Stimulated activated CD4-positive, alpha-beta T cell treated with anti-CD3 and anti-CD28 coated beads, Interleukin-4, amount 100 ng/mL, for 24 hours (primary cell): Measurements from ENCODE around the gene PHF11.

Experiments used
- DNase-seq: peaks from one replicate; pipeline ENCODE4 v3.0.0-alpha.2; 2020

The PHF11 gene

GRCh38 chr13:49495783-49496762, at the start of gene PHF11:
Gene PHF11, plus strand, starts transcription at chr13:49495953. Its CDS starts 49 bp downstream, at chr13:49496002.
- DNase-seq = peak; percentile 91

GRCh38 chr13:49446473-49446872, 49.3 kb upstream of the PHF11 start:
- DNase-seq = no peak

- no peak for DNase-seq
Observed at GRCh38 chr13:49448753-49449152, 47.0 kb upstream of the PHF11 start.

DNA sequence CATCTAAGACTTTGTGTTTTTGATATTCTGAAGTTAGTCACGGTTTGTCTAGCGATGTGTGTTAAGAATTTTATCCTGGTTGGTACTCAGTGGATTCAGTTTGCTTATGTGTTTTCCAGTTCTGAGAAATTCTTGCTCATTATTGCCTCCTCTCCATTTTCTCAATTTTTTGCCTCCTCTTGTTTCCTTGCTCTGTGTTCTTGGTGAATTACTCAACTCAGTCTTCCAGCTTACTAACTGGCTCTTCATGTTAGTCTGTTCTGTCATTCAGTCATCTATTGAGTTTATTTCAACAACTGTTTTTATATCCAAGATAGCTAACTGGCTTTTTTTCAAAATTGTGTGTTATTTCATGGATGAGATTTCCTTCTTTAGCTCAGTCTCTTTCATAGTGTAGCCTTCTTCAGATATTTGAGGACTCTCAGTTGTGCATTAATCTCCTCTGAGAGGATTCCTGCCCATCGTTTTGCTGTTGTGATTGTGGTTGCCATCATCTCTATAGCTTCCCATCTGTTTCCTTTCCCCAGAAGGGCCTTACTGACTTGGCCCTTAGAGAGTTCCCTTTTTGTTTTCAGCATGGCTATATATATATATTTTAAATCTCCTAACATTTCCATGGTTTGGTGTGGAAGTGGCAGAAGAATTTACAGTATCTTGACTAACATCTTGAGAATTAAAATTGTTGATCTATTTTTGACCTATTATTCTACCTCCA, 45.5 kb upstream of the PHF11 start:
- DNase-seq = no peak

DNA sequence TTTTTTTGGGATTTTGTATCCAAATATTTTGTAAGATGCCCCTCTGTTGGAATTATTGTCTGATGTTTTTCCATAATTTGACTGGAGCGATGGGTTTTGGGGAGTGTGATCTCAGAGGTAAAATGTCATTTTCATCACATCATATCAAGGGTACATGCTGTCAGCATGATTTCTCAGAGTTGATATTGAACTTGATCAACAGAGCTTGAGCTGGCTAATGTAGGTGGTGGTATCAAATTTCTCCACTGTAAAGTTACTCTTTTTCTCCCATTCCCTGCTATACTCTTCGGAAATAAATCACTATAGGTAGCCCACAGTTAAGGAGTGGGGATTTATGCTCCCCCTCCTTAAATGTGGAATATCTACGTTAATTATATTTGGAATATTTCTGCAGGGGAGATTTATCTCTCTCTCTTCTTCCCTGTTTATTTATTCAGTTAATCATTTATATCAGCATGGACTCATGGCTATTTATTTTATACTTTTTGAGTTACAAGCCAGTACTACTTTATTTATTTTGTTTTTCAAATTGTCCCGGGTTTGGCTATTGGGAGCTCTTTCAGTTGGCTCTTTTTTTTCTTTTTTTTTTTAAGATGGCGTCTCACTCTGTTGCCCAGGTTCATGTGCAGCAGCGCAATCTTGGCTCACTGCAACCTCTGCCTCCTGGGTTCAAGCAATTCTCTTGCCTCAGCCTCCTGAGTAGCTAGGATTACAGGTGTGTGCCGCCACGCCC, 42.9 kb upstream of the PHF11 start:
- DNase-seq = no peak

GRCh38 chr13:49453465-49453864, 42.3 kb upstream of the PHF11 start:
- no peak for DNase-seq

DNA sequence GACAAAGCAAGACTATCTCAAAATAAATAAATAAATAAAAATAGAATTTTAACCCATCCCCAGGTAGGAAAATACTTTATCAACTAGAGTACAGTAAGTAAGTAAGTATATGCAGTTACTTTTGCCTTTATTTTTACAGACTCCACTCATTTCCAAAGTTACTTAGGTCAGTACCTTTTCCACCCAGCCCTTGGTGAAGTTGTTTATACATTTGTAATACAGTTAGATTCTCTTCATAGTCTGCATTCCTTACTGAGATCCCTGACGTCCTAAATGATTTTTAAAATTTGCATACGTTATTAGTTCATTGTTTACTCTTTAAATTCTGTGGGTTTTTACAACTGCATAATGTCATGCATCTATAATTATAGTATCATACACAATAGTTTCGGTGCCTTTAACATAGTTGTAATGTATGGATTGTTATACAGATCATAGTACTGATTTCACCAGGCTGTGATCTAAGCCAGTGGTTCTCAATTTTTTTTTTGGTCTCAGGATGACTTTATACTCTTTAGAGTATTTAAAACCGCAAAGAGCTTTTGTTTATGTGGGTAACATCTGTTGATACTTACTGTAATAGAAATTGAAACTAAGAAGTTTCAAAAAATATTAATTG, 41.3 kb upstream of the PHF11 start:
- no peak for DNase-seq

GRCh38 chr13:49455007-49455398, 40.8 kb upstream of the PHF11 start:
- no peak for DNase-seq

- DNase-seq = no peak
Observed at GRCh38 chr13:49456156-49456555, 39.6 kb upstream of the PHF11 start.

GRCh38 chr13:49457221-49457620, 38.5 kb upstream of the PHF11 start:
- DNase-seq = no peak

DNA sequence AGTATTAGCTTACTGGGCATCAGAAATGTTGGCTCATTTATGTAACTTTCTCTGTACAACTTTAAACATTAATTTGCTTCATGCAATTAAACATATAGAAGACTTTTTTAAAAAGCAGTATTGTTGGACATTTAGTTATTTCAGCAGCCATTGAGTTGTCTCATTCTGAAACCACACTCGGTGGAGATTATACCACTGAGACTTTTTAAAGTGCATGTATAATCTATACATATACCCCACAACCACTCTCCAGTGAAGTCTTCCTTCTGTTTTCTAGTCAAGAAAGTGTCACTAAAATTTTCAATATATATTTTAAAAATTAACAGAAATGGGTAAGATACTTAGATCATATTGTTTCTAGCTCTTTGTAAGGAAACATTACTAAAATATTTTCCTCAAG, 36.2 kb upstream of the PHF11 start:
- no peak for DNase-seq

DNA sequence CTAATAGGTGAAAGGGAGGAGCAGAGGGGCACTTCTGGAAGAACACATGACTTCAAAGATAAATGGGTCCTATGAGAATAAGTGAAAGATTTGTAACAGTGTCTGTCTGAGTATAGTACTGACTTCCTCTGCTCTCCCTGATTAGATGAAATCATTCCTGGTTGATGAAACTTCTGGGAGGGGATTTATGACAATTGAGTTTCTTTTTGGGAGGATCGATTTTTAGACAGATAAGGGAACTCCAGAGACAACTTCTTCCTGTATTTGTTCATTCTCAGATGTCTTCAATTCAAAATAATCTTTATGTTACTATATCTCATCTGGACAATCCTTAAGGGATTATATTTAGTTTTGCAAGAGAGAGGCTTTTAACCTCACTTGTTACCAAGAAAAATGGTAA, 31.7 kb upstream of the PHF11 start:
- no peak for DNase-seq

DNA sequence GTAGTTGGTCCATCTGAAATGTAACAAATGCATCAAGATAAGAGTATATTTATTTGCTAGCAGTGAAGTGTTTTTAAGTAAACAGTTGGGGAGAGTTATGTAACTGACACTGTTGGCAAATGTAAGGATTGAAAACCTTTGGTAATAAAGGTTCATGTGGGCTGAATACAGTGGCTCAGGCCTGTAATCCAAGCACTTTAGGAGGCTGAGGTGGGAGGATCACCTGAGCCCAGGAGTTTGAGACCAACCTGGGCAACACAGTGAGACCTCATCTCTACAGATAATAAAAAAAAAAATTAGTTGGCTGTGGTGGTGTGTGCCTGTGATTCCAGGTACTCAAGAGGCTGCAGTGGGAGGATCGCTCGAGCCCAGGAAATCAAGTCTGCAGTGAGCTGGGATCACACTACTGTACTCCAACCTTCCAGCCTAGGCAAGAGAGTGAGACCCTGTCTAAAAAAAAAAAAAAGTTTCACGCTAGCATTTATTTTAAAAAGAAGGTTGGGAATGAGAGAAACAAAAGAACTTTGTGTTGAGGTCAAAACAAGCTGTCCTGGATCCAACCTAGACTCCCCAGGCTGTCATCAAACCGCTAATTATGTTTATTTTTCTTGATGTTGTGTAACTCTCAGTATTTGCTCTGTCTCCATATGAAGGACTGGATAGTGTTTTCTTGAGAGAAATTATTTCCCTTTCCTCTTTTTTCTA, 31.0 kb upstream of the PHF11 start:
- DNase-seq = no peak

- no peak for DNase-seq
Observed at GRCh38 chr13:49466292-49466838, 29.4 kb upstream of the PHF11 start.

DNA sequence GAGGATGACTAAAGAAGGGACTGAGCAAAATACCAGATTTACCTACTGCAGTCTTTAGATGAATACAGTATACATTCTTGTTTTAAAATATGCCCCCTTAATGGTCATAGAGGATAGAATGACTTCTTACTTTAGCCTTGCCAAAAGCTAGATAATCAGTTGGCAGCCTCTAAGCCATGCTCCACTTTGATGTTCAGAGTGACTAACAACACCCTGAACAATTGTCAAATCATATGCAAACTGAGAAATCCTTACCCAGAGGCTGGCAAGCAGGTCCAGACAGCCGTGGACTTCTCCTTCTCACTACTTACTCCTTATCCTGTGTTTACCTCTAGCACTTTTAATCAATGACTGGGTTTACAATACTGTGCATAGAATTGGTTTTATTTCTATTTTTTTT, 23.6 kb upstream of the PHF11 start:
- no peak for DNase-seq

GRCh38 chr13:49476529-49476928, 19.2 kb upstream of the PHF11 start:
- DNase-seq = no peak

GRCh38 chr13:49481788-49482187, 14.0 kb upstream of the PHF11 start:
- no peak for DNase-seq

DNA sequence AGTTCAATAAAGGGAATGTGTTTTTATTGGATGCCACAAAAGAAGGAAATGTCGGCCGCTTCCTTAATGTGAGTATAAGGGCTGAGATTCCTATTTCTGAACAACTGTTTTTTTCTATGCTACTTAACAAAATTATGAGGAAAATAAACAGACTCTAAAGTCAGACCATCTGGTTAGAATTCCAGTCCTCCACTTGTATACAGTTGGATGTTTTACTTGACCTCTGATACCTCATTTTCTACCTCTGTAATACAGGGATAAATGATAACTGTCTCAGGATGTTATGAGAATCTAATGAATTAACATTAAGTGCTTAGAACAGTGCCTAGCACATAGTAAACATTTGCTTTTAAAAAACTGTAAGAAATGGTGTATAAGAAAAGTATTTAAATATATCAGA, 7.2 kb upstream of the PHF11 start:
- DNase-seq = no peak

DNA sequence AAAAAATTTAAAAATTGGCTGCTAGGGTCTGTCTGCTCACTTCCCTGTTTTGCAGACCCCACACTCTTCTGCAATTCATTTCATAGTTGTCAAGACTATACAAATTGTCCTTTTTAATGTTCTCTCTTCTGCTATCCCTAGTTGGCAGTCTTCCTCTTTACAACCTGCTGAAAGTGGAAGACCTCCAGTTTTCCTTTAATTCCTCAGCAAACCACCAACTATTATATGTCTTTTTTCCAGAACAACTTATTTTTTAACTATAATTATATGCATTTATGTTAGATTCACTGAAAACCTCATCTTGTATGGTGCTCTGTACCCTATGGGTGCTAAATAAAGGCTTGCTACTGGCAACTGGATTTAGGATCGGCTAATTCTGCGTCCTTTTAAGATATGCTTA, 1.1 kb upstream of the PHF11 start:
- DNase-seq = no peak

GRCh38 chr13:49496837-49497236, 1.1 kb downstream of the PHF11 start:
- DNase-seq = peak; percentile 54

DNA sequence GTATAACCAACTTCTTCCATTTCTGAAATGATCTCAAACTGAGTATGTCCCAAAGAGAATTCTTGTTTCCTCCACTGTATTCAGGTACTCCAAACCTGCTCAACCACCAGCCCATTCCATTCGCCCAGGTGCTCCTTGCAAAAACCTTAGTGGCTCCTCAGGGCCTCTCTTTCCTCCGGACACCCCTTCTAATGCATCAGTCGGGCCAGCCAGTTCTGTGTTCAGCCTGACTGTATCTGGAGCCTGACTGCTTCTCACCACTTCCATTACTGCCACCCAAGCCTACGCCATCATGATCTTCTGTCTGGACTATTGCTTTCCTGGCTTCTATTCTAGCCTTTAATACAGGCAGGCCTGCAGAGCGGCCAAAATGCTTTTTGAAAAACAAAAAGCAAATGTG, 1.5 kb downstream of the PHF11 start:
- no peak for DNase-seq

- DNase-seq = no peak
Observed at GRCh38 chr13:49498206-49498605, 2.5 kb downstream of the PHF11 start.
